GM19438 (cell line): Measurements from ENCODE around the gene SAFB2.
"Not testable (repeated sequence)": the region's sequence is repeated elsewhere in the genome, so short reads cannot be mapped to it uniquely, and the experiment has no call there.

Experiments used
- ATAC-seq: cut with Tn5 transposase; IDR thresholded peaks from one replicate; pipeline ENCODE4 v1.9.1; 2021; ENCODE audit warnings: low read depth; ENCODE audit not compliant: unreplicated experiment

Gene SAFB2

GRCh38 chr19:5608766-5609165 lies 13.8 kb downstream of the SAFB2 start:
- ATAC-seq, result not testable (repeated sequence)

GRCh38 chr19:5608291-5608690 lies 14.3 kb downstream of the SAFB2 start:
- no peak for ATAC-seq

- no peak for ATAC-seq
Observed at GRCh38 chr19:5607318-5608275, 15.0 kb downstream of the SAFB2 start.

DNA sequence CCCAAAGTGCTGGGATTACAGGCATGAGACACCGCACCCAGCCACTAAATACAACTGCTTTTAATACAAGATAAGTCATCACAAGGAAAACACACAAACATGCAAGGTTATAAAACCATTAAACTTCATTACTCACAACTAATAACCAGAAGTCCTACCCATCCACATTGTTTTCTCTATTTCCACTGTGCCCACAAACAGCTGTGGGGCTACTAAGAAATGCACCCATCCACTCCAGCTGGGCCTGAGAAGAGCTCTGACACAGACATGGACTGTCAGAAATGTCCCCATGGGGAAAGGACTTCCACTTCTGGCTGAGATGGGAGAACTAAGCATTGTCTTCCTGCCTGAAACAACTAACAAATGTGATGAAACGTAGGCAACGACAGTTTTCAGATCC lies 17.2 kb downstream of the SAFB2 start:
- ATAC-seq, result no peak

GRCh38 chr19:5603626-5604025 lies 18.9 kb downstream of the SAFB2 start:
- no peak for ATAC-seq

DNA sequence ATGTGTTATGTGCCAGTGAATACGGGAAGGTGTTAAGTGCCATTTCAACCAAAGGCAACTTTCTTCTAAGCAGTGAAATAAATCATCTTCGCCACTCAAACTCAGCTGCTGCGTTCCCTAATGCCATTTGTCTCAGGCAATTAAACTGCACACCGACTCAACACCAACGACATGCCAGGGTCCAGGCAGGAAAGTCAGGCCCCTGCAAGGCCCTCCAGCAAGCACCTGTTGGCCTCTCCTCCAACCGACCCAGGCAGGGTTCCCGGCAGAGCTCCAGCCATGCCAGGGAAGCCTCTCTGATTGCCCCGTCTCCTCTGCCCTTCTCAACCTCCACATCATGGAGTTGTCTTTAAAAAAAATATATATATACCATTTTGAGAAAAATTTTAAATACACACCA lies 21.8 kb downstream of the SAFB2 start:
- no peak for ATAC-seq

DNA sequence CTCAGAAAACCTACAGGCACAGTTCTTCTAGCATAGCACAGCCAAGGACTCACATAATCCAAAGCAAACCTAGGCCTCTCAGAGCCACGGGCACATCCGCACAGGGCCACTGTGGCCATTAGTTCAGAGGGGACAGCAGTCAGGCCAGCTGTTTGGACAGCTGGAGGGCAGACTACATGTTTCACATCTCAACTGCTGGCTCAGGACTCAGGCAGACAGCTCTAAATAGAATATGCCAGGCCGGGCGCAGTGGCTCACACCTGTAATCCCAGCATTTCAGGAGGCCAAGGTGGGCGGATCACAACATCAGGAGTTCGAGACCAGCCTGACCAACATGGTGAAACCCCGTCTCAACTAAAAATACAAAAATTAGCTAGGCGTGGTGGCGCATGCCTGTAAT lies 26.8 kb downstream of the SAFB2 start:
- no peak for ATAC-seq

DNA sequence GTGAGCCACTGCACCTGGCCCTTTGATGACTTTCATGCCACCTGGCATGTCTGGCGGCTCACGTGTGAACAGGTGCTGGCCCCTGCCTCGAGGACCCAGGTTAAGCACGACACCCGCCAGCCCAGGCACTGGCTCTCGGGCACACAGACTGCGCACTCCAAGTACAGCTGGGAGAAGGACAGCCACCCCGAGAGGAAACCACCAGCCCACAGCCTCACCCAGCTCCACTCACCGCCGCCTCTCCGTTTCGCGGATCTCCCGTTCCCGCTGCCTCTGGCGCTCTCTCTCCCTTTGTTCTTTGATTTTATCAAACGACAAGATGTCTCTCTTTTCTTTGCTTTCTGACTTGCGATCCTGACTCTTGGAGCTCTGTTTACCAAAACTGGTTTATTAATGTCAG lies 27.4 kb downstream of the SAFB2 start:
- ATAC-seq, result no peak

- ATAC-seq, result no peak
Observed at GRCh38 chr19:5594521-5594950, 28.0 kb downstream of the SAFB2 start.

DNA sequence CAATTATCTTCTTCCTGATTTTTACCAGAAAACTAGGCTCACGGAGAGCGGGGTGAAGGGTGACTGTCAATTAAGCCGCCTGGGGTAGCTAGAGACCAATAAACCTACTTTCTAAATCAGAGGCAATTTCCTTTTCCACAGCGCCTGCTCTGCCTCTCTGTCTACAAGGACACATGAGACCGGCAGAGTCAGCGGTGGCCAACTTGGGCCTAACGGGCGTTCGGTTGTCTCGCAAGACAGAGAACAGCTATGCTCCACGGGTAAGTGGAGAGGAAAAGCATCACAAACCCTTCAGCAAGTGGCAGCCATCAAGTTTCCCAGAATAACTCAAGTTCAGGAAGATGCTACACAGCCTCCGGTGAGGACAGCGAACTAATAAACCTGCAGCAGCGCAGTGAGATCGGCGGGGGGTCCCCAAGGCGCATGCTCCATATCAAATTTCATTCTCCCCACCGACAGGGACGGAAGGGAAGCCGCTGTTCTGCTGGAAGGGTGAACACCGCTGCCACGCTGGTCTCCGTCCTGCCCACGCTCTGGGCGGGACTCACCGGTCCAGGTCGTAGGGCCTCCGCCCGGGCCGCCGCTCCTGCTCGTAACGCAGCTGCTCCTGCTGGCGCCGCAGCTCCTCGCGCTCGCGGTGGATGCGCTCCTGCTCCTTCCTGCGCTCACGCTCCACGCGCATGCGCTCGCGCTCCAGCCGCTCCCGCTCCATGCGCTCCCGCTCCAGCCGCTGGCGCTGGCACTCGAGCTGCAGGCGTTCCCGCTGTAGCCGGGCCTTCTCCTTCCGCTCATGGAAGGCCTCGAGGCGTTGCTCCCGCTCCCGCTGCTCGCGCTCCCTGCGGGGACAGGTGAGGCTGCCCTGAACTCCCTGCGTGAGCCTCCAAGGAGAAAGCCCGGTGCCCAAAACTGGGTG lies 29.0 kb downstream of the SAFB2 start:
- ATAC-seq, result no peak

DNA sequence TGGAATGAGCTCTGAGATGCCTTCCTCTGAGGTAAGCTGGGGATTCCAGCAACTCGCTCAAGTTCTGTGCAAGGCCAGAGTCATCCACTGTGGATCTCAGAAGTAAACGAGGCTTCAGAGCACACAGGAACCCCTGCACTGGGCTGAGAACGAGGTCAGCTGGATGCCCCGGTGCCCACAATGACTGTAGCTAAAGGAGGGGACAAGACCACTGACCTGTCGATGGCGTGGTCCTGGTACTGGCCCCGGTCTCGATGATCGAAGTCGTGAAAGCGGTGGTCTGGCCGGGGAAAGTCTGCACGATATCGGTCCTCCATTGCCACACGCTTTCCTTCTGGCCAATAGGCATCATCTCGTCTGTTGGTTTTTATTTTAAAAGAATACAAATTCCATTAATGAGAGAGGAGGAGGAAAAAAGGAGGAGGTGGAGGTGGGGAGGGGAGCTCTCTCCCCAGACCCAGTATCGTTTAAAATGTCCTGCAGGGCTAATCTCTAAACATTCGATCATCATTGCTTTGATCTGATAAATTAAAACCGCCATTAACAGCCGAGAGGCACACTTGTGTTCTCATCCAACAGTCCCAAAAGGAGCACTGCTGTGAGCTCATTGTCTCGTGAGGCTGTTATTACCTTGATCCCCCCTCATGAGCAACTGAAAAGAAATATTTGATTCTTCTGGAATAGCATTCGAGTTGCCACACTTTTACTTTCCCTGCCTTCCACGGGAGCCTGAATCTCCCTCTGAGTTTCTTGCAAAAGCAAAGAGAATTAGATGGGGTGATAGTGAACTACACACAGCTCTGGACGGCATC lies 29.8 kb downstream of the SAFB2 start:
- no peak for ATAC-seq

GRCh38 chr19:5591476-5591875 lies 31.1 kb downstream of the SAFB2 start:
- ATAC-seq, result no peak

DNA sequence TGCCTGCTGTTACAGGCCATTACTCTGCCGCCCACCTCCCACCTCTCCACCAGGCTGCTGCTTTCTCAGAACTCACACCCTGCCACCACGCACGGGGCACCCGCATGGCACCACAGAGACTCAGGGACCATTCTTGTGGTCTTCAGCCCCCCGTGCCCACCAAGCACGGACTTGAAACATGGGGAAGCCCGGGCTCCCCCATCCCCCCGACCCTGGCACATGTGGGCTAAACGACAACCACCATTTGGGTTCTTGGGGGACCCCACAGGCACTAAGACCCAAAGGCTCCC lies 31.8 kb downstream of the SAFB2 start:
- ATAC-seq, result no peak

DNA sequence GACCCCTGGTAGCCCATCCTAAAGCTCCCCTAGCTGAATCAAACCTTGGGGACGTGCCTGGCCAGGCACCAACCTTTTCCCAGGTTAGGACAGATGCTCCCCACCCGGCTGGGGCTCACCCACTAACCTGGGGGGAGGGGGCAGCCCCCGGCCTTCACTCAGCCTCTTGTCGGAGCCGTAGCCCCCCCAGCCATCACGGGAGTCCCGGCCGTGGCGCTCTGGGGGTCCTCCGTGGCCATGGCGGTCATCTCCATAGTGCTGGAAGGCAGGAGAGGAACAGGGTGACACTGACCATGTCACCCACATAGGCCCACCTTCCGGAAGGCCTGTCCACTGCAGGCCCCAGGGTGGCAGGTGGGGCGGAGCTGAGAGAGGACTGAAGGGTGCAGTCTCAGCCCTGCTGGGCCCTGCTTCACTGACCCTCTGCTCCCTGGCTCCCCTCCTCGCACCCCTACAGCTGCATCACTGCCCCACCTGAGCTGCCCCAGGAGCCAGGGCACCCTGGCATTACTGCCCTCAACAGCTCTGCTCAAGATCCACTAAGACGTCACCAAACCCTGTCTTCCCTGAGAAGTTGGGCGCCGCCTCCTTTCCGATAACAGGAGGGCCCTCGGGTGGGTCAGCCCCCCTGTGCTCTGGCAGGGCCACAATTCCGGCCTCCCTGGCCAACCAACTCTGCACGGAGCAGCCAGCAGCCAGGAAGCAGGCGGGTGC lies 32.3 kb downstream of the SAFB2 start:
- ATAC-seq, result no peak

- ATAC-seq, result no peak
Observed at GRCh38 chr19:5588906-5589676, 33.5 kb downstream of the SAFB2 start.

- ATAC-seq, result no peak
Observed at GRCh38 chr19:5588441-5588840, 34.1 kb downstream of the SAFB2 start.

GRCh38 chr19:5587661-5588060 lies 34.9 kb downstream of the SAFB2 start:
- no peak for ATAC-seq

DNA sequence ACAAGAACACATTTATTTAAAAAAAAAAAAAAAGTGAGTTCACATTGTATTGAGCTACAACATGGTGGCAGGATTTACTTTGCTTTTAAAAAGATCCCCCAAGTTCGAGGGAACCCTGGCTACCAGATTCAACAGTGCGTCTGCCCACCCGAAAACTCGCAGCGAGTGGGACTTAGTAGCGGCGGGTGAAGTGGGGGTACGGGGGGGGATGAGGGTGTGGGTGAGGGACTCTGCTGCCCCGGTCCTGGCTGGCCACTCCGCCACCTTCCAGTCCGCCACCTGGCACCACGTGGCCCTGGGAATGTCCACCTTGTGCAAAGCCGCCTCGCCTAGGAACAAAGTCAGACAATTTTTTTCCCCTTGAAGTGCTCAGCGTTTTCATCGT lies 35.5 kb downstream of the SAFB2 start:
- ATAC-seq, result no peak

DNA sequence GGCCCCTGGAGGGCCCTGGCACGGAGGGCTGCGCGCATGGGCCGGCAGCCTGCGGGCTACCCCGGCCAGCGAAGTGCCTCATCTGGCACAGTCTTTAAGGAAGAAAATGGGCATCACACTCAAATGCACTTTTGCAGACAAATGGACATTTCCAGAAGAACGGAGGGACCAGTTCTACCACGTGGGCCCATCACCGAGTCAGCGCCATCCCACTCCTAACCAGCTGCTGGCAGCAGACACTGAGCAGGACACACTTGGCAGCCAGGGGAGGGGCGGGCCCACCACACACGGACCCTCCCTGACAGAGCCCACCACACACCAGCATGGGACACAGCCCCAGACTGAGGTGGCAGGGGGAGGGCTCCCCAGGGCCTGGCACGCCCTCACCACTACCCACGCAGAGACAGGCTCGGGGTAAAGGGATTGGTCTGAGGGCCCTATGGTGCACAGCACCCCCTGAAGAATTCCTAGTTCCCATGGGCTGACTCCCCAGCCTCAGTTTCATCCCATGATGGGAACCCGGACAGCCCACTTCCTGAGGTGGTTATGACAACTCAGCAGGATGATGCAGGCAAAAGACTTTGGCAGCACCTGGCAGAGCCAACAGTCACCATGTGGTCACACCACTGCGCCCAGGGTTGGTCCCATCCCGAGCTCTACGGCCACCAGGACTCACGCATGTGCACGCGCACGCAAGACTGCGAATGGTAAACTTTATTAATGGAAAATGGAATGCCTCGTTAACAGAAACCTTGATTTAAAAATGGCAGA lies 36.1 kb downstream of the SAFB2 start:
- no peak for ATAC-seq
